H1 (cell line): Measurements from ENCODE around the gene CAMTA1. TPM values are rescaled to one million over a fixed set of nuclear protein-coding genes. Genes with fewer than 3 reads are reported as not detected.

ENCODE experiments used
- CTCF ChIA-PET: fragments of 300-600 bp; sonication (Branson Sonifier 250); formaldehyde crosslinking; loops from one replicate; lab custom pipeline; 2021; ENCODE audit not compliant: partially characterized antibody; lab: Charles Lee
- POLR2A ChIA-PET: fragments of 300-600 bp; sonication (Branson Sonifier 250); formaldehyde crosslinking; loops from one replicate; lab custom pipeline; 2021; ENCODE audit warnings: inconsistent platforms; ENCODE audit not compliant: partially characterized antibody; lab: Charles Lee
- DNase-seq, 2 experiments: peaks; one replicate each; pipeline versions ENCODE4 v3.0.0 to v3.0.0-alpha.2; 2010 to 2022; ENCODE audit warnings: low spot score in 2 of 2, low read depth in 1 of 2, mixed read lengths in 1 of 2
- FAIRE-seq: peaks from 2 replicates; lab custom pipeline; 2011; peaks lifted over from hg19 to GRCh38; lab: Jason Lieb, UNC
- H2AFZ ChIP-seq: 2 replicates; pipeline ENCODE4 v1.8.1; 2012; ENCODE audit warnings: low read length, inconsistent platforms
- H2AK5ac ChIP-seq: 2 replicates; pipeline ENCODE4 v1.6.1; 2013; ENCODE audit warnings: low read depth, low read length
- H2BK120ac ChIP-seq: replicated peaks from 2 replicates; pipeline ENCODE3; 2013; ENCODE audit warnings: low read depth, low read length, inconsistent platforms
- H2BK12ac ChIP-seq: 2 replicates; pipeline ENCODE4 v1.6.1; 2013; ENCODE audit warnings: low read depth, low read length
- H2BK15ac ChIP-seq: 2 replicates; pipeline ENCODE4 v1.6.1; 2013; ENCODE audit warnings: low read length
- H2BK20ac ChIP-seq: 2 replicates; pipeline ENCODE4 v1.6.1; 2013; ENCODE audit warnings: low read length
- H2BK5ac ChIP-seq: 2 replicates; pipeline ENCODE4 v1.6.1; 2013; ENCODE audit warnings: low read depth, low read length
- H3K14ac ChIP-seq: 2 replicates; pipeline ENCODE4 v1.6.1; 2013; ENCODE audit warnings: inconsistent platforms; ENCODE audit not compliant: insufficient read length
- H3K18ac ChIP-seq: 2 replicates; pipeline ENCODE4 v1.6.1; 2013; ENCODE audit warnings: low read length; ENCODE audit errors: extremely low read depth
- H3K23ac ChIP-seq: 2 replicates; pipeline ENCODE4 v1.6.1; 2013; ENCODE audit warnings: inconsistent platforms; ENCODE audit not compliant: insufficient read length
- H3K23me2 ChIP-seq: 2 replicates; pipeline ENCODE4 v1.6.1; 2013; ENCODE audit warnings: low read depth, low read length
- H3K27ac ChIP-seq: 2 replicates; pipeline ENCODE4 v1.6.1; 2011; ENCODE audit warnings: low read depth, low read length, inconsistent platforms
- H3K27me3 ChIP-seq, 4 experiments: replicated peaks in 1 of 4; 1 replicate in 1 of 4; 2 replicates in 3 of 4; pipeline versions ENCODE4 v1.6.1 to v1.8.1; 2011 to 2013; ENCODE audit warnings: low read length in 3 of 4, mild to moderate bottlenecking in 3 of 4, inconsistent platforms in 2 of 4, mixed read lengths in 2 of 4, moderate library complexity in 1 of 4; ENCODE audit not compliant: control insufficient read depth in 3 of 4, insufficient read depth in 3 of 4; ENCODE audit errors: extremely low read depth in 1 of 4
- H3K36me3 ChIP-seq, 4 experiments: 2 replicates each; pipeline versions ENCODE4 v1.6.1 to v1.8.1; 2011 to 2013; ENCODE audit warnings: mild to moderate bottlenecking in 4 of 4, low read length in 3 of 4, moderate library complexity in 2 of 4, control low read depth in 1 of 4, inconsistent platforms in 1 of 4; ENCODE audit not compliant: insufficient read depth in 4 of 4, control insufficient read depth in 2 of 4
- H3K4ac ChIP-seq: replicated peaks from 2 replicates; pipeline ENCODE3; 2013; ENCODE audit warnings: low read length, low read depth, mixed read lengths, inconsistent platforms; ENCODE audit not compliant: insufficient read length
- H3K4me1 ChIP-seq, 4 experiments: replicated peaks in 1 of 4; 1 replicate in 1 of 4; 2 replicates in 3 of 4; pipeline versions ENCODE4 v1.6.1 to v1.8.1; 2011 to 2013; ENCODE audit warnings: low read length in 3 of 4, inconsistent platforms in 2 of 4, mixed read lengths in 1 of 4; ENCODE audit not compliant: insufficient read depth in 4 of 4, control insufficient read depth in 3 of 4
- H3K4me2 ChIP-seq, 2 experiments: 2 replicates each; pipeline versions ENCODE4 v1.6.1 to v1.8.1; 2011 to 2013; ENCODE audit warnings: low read depth in 2 of 2, low read length in 2 of 2, control low read depth in 1 of 2, inconsistent platforms in 1 of 2, mild to moderate bottlenecking in 1 of 2; ENCODE audit not compliant: insufficient read depth in 1 of 2
- H3K4me3 ChIP-seq, 4 experiments: fragments of 200-600, 300-600 bp in 1 of 4; sonication (generic), shearing (Covaris generic), sonication (Bioruptor Twin) in 1 of 4; 2 replicates each; pipeline versions ENCODE4 v1.5.1 to v1.8.1; 2011 to 2016; ENCODE audit warnings: low read length in 4 of 4, low read depth in 3 of 4, control low read depth in 2 of 4, inconsistent platforms in 2 of 4, mild to moderate bottlenecking in 2 of 4, mixed read lengths in 1 of 4, moderate library complexity in 1 of 4; ENCODE audit not compliant: insufficient read depth in 2 of 4; ENCODE audit errors: extremely low read depth in 1 of 4
- H3K56ac ChIP-seq: replicated peaks from 2 replicates; pipeline ENCODE3; 2013; ENCODE audit warnings: low read depth, mild to moderate bottlenecking, mixed read lengths, low read length, inconsistent platforms; ENCODE audit not compliant: insufficient read length
- H3K79me1 ChIP-seq: 2 replicates; pipeline ENCODE4 v1.6.1; 2013; ENCODE audit warnings: low read depth, low read length, control low read depth
- H3K79me2 ChIP-seq, 2 experiments: 2 replicates each; pipeline versions ENCODE4 v1.6.1 to v1.8.1; 2012 to 2013; ENCODE audit warnings: low read length in 2 of 2, mild to moderate bottlenecking in 2 of 2, inconsistent platforms in 1 of 2; ENCODE audit not compliant: insufficient read depth in 2 of 2, control insufficient read depth in 1 of 2
- H3K9ac ChIP-seq, 4 experiments: replicated peaks in 1 of 4; 1 replicate in 1 of 4; 2 replicates in 3 of 4; pipeline versions ENCODE4 v1.6.1 to v1.8.1; 2011 to 2013; ENCODE audit warnings: low read depth in 3 of 4, low read length in 3 of 4, control low read depth in 2 of 4, mild to moderate bottlenecking in 2 of 4, moderate library complexity in 2 of 4, inconsistent platforms in 1 of 4; ENCODE audit errors: extremely low read depth in 1 of 4
- H3K9me3 ChIP-seq, 2 experiments: 2 replicates each; pipeline versions ENCODE4 v1.6.1 to v1.8.1; 2012 to 2013; ENCODE audit warnings: mild to moderate bottlenecking in 2 of 2, moderate library complexity in 2 of 2, control low read depth in 1 of 2, inconsistent platforms in 1 of 2, low read depth in 1 of 2, low read length in 1 of 2, mixed read lengths in 1 of 2; ENCODE audit not compliant: insufficient read depth in 2 of 2
- H4K20me1 ChIP-seq, 2 experiments: replicated peaks in 1 of 2; 2 replicates each; pipeline versions ENCODE3 to v1.8.1; 2011 to 2013; ENCODE audit warnings: inconsistent platforms in 2 of 2, low read length in 2 of 2, mild to moderate bottlenecking in 1 of 2; ENCODE audit not compliant: insufficient read depth in 2 of 2, control insufficient read depth in 1 of 2
- H4K5ac ChIP-seq: 2 replicates; pipeline ENCODE4 v1.6.1; 2013; ENCODE audit warnings: low read length, low read depth, mixed read lengths, inconsistent platforms; ENCODE audit not compliant: insufficient read length
- H4K8ac ChIP-seq: 2 replicates; pipeline ENCODE4 v1.8.0; 2013; ENCODE audit warnings: mild to moderate bottlenecking, moderate library complexity, low read length, inconsistent platforms; ENCODE audit not compliant: insufficient read depth; ENCODE audit errors: extremely low read depth
- H4K91ac ChIP-seq: replicated peaks from 2 replicates; pipeline ENCODE3; 2013; ENCODE audit warnings: low read length, mixed read lengths, inconsistent platforms; ENCODE audit not compliant: insufficient read length
- BRCA1 ChIP-seq: IDR thresholded peaks from 2 replicates; pipeline ENCODE4 v1.6.1; 2012; ENCODE audit warnings: low read depth, low read length, improper control_type of control experiment
- EGR1 ChIP-seq: IDR thresholded peaks from 2 replicates; pipeline ENCODE4 v1.6.1; 2011; ENCODE audit warnings: low read depth, low read length, borderline replicate concordance
- SRF ChIP-seq: IDR thresholded peaks from 2 replicates; pipeline ENCODE4 v1.6.1; 2011; ENCODE audit warnings: mild to moderate bottlenecking, low read depth, low read length, moderate library complexity
- TBP ChIP-seq: IDR thresholded peaks from 2 replicates; pipeline ENCODE4 v1.6.1; 2011; ENCODE audit warnings: low read depth, low read length, improper control_type of control experiment
- WGBS, 2 experiments: shearing (Covaris generic) in 1 of 2; methylation state at CpG; one replicate each; pipeline versions ENCODE4 v1.1.6 to v1.1.7; 2013 to 2015; ENCODE audit warnings: low lambda C conversion rate in 2 of 2, mixed read lengths in 2 of 2, inconsistent platforms in 1 of 2, low coverage in 1 of 2, missing lambda C conversion rate in 1 of 2; ENCODE audit not compliant: insufficient replicate concordance in 2 of 2, insufficient coverage in 1 of 2, insufficient read length in 1 of 2; ENCODE audit errors: extremely low coverage in 1 of 2, missing lambda C conversion rate in 1 of 2; 5-methylcytosine and 5-hydroxymethylcytosine counted together
- polyA plus RNA-seq, 7 experiments: library from polyadenylated mRNA; depleted of rRNA in 3 of 7; stranded (reverse) in 5 of 7; unstranded in 2 of 7; fragments of >200 nt in 5 of 7; fragments of 200-250 nt in 2 of 7; gene quantifications; 1 replicate in 5 of 7; 2 replicates in 1 of 7; 4 replicates in 1 of 7; pipeline versions ENCODE4 v1.2.1 to v1.2.3, GENCODE V29; 2011 to 2013; ENCODE audit warnings: missing spikeins in 2 of 7, mixed read lengths in 2 of 7
- total RNA-seq: library from RNA; stranded (reverse); fragmentation: NEBNext Ultra II Directional; extraction: Animal tissue kit (Norgen Biotek cat#: 25700); gene quantifications from 2 replicates; pipeline ENCODE4 v1.2.1, GENCODE V29; 2021
- TF ChIP-seq, protein P1 (sequence below): IDR thresholded peaks from 2 replicates; pipeline ENCODE4 v1.6.1; 2012; ENCODE audit warnings: inconsistent platforms

CAMTA1 gene
- total and polyA plus RNA-seq, 2 of the 8 experiments (the other 6 are each of a cell fraction or from before 2014, with no cell fraction given) = 65.0 to 119 TPM

DNA sequence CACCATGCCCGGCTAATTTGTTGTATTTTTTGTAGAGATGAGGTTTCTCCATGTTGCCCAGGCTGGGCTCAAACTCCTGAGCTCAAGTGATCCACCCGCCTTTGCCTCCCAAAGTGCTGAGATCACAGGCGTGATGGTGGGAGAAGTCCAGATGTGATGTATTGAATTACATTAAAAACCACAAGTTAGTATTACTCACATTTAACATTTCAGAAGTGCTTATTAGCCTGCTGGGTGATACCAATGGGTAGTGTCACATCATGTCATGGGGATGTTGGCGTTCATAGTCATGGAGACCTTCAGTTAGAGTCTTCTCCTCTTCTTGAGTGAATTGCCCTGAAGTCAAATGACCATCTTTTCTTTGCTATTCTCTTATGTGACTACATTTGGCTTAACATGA lies 922.3 kb downstream of the CAMTA1 start:
- no peak overlapping the region for H4K5ac ChIP-seq
- DNase-seq (no peak), FAIRE-seq (no peak)
- peaks cover 0 to 17% (median 11%) of the 10 kb centered on the region in 4 experiments; a peak in 5 of 7 replicates for H3K27me3 ChIP-seq
- H3K36me3 ChIP-seq = no peaks in the 10 kb centered on the region
- H2AK5ac ChIP-seq = no peak overlapping the region
- H3K79me2 ChIP-seq = no peaks in the 10 kb centered on the region
- no peaks in the 10 kb centered on the region for H3K9me3 ChIP-seq
- no peak overlapping the region for H3K4me2 ChIP-seq
- WGBS, 2 experiments = 100% methylated on average over 4 of the region's 4 CpGs; no CpG with 5 or more reads in 1 of the 2 experiments
- no peak overlapping the region for H3K56ac ChIP-seq
- H4K20me1 ChIP-seq = peaks cover 0 to 2% of the 10 kb centered on the region in 2 experiments
- H3K23me2 ChIP-seq = peaks cover 3% of the 10 kb centered on the region; the same call in 1 of the 2 replicates
- no peak overlapping the region for H3K9ac ChIP-seq
- no peak overlapping the region for H4K91ac ChIP-seq
- no peak overlapping the region for H3K4ac ChIP-seq
- no peak overlapping the region for H2BK120ac ChIP-seq
- no peak overlapping the region for H2BK5ac ChIP-seq
- no peak overlapping the region for H2AFZ ChIP-seq
- no peak overlapping the region for H2BK20ac ChIP-seq
- no peak overlapping the region for H2BK12ac ChIP-seq
- H3K27ac ChIP-seq = no peak overlapping the region
- H3K4me1 ChIP-seq = peaks cover 2 to 12% (median 7%) of the 10 kb centered on the region in 4 experiments; a peak in 5 of 7 replicates
- H3K18ac ChIP-seq = no peak overlapping the region
- H4K8ac ChIP-seq = no peak overlapping the region
- ChIA-PET CTCF (interaction anchor here (1.0 to 4.2 kb wide), 3 partner anchors 38 to 45 kb away, joined by 3 to 36 read pairs (median 5); no protein-coding TSS in a partner anchor), POLR2A (interaction anchor here (0.8 to 1.5 kb wide), 2 partner anchors 8 to 27 kb away, joined by 3 read pairs; no protein-coding TSS in a partner anchor)
- no peak overlapping the region for H3K23ac ChIP-seq
- no peak overlapping the region for H3K14ac ChIP-seq
- H3K79me1 ChIP-seq = no peaks in the 10 kb centered on the region
- no peak overlapping the region for H2BK15ac ChIP-seq
- no peak overlapping the region for H3K4me3 ChIP-seq
- TF ChIP-seq, protein P1, sequence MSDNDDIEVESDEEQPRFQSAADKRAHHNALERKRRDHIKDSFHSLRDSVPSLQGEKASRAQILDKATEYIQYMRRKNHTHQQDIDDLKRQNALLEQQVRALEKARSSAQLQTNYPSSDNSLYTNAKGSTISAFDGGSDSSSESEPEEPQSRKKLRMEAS = no peak
- TF ChIP-seq TBP = no peak
- TF ChIP-seq SRF = no peak
- TF ChIP-seq EGR1 = no peak
- no peak for TF ChIP-seq BRCA1
